ENCODE results near the gene DAZAP1.

GRCh38 chr19:1429750-1430149 is 22.4 kb downstream of the DAZAP1 start:
- TF ChIP-seq CTCF (IDR thresholded peaks at IDR 0.05; ENCODE audit: low read depth, low read length, missing input control) (no peak), ZBTB33 (IDR thresholded peaks at IDR 0.05) (no peak), MAX (IDR thresholded peaks at IDR 0.05) (no peak), YY1 (IDR thresholded peaks at IDR 0.05) (no peak), SP1 (IDR thresholded peaks at IDR 0.05) (no peak), RAD21 (IDR thresholded peaks at IDR 0.05) (no peak), REST (IDR thresholded peaks at IDR 0.05) (no peak), ATF3 (IDR thresholded peaks at IDR 0.05) (no peak), RXRA (IDR thresholded peaks at IDR 0.05) (no peak), JUND (IDR thresholded peaks at IDR 0.05) (no peak), NR2F2 (IDR thresholded peaks at IDR 0.05) (no peak)
